Inferior parietal cortex (tissue), 1 donor: ENCODE measurements around the gene LRBA.

Experiments used
- DNase-seq: peaks from one replicate; pipeline ENCODE4 v3.0.0-alpha.2; 2016; ENCODE audit errors: extremely low spot score

Gene LRBA

DNA sequence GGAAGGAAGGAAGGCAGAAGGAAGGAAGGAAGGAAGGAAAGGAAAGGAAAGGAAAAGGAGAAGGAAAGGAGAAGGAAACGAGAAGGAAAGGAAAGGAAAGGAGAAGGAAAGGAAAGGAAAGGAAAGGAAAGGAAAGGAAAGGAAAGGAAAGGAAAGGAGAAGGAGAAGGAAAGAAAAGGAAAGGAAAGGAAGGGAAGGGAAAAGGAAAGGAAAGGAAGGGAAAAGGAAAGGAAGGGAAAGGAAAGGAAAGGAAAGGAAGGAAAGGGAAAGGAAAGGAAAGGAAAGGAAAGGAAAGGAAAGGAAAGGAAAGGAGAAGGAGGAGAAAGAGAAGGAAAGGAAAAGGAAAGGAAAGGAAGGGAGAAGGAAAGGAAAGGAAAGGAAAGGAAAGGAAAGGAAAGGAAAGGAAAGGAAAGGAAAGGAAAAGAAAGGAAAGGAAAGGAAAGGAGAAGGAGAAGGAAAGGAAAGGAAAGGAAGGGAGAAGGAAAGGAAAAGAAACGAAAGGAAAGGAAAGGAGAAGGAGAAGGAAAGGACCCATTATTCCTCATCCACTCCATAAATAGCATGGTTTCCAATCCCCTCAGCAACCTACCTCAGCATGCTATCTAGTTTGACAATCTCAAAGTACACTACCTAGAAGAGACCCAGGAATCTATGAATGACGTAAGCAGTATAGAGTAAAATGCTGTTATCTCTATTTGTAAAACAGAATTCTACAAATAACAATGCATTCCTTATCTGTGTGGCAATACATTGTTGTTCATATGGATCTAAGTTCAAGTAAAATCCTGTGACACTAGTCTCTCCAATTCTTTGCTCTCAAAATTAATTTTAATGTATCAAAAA lies 209.7 kb downstream of the LRBA start:
- no peak for DNase-seq

GRCh38 chr4:150801833-150802232 lies 213.3 kb downstream of the LRBA start:
- no peak for DNase-seq

DNA sequence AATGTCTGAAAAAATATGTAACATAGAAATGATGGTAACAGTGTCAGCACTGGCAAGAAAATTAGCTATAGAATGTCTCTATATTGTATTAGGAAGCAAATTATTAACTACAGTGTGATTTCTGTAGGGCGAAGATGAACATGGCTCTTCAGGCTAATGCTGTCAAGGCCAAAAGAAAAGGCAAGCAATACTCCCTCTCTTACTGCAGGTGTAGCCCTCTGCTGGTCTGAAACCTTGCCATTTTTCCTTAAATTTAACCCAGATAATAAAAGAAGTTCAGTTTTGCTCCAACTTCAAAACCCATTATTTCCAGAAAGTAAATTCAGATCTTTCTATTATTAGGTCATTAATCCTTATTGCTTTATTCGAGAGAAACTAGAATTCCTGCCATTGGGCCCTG lies 215.9 kb downstream of the LRBA start:
- no peak for DNase-seq

GRCh38 chr4:150794706-150795105 lies 220.4 kb downstream of the LRBA start:
- DNase-seq: no peak

- DNase-seq: no peak
Measured at GRCh38 chr4:150789864-150790263, 225.2 kb downstream of the LRBA start.

- DNase-seq: no peak
Measured at GRCh38 chr4:150784939-150785338, 230.1 kb downstream of the LRBA start.

- DNase-seq: no peak
Measured at GRCh38 chr4:150784305-150784704, 230.8 kb downstream of the LRBA start.

- DNase-seq: no peak
Measured at GRCh38 chr4:150782921-150783320, 232.2 kb downstream of the LRBA start.

- DNase-seq: no peak
Measured at GRCh38 chr4:150782311-150782710, 232.8 kb downstream of the LRBA start.

- DNase-seq: no peak
Measured at GRCh38 chr4:150781191-150781590, 233.9 kb downstream of the LRBA start.

- no peak for DNase-seq
Measured at GRCh38 chr4:150779707-150780106, 235.4 kb downstream of the LRBA start.

DNA sequence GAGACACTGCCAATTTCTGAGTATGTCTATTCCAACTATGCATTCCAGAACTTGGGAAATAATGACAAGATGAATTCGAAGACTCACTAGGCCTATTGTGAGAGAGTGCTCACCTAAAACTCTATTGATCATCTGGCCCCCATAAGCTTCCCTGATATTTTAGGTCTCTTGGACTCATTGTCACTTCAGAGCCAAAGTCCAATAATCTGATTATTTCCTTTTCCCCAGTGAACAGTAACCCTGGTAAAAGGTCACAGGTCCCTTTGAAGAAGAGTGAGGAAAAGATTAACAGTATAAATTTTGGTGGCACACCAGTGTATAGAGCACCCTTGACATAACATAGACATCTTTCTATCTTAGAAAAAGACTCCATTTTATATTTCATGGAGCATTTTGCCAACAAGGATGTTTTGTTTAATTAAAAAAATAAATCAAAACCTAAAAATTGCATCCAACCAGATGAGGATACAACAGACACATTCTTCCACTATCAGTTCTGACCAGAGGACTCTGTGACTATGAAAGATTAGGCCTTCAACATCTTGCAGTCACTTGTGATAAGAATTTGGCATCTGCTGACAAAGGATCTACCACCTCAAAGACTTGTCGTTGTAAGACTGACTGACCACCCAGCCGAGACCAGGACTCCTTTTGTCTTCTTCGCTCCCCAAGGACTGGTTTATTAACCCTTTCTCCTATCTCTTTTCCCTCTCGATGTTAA lies 241.2 kb downstream of the LRBA start:
- DNase-seq: no peak

GRCh38 chr4:150773032-150773431 lies 242.1 kb downstream of the LRBA start:
- DNase-seq: no peak

GRCh38 chr4:150771382-150771781 lies 243.7 kb downstream of the LRBA start:
- no peak for DNase-seq

DNA sequence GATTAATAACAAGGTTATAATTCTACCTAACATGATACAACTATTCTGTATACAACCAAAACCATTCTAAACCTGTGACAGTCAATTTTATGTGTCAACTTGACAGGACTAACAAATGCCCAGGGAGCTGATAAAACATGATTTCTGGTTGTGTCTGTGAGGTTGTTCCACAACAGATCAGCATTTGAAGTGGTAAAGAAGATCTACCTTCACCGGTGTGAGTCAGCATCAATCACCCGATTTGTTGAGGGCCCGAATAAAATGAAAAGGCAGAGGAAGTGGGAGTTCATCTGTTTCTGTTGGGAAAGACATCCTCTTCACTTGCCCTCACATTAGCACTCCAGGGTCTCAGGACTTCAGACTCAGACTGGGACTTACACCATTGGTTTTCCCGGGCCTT lies 245.2 kb downstream of the LRBA start:
- no peak for DNase-seq

DNA sequence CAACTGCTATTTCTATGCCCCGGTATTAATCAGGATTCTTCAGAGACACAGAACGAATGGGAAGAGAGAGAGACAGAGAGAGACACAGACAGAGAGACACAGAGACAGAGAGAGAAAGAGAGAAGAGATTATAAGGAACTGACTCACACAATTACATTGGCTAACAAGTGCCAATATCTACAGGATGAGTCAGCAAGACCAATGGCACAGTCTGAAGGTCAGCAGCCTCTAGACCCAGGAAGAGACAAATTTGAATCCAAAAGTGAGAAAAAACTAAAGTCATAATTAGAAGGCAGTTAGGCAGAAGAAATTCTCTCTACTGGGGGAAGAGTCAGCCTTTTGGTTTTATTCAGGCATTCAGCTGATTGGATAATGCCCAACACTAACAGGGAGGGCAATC lies 245.8 kb downstream of the LRBA start:
- no peak for DNase-seq

DNA sequence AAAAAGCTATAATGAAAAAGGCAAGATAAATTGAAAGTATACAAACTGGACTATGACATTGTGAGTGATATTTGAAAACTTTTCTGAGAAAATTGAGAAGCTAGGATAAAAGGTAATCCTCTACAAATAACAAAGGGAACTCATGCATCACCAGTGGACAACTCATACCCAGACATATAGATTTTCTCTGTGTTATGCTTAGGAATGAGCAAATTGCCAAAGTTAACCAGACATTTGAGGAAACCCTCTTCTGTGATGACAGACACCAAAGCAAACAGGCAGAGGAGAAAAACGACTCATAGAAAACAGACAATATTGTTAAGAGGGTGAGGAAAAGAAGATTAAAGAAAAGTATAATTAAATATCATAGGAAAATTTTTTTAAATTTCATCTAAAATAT lies 246.6 kb downstream of the LRBA start:
- no peak for DNase-seq

DNA sequence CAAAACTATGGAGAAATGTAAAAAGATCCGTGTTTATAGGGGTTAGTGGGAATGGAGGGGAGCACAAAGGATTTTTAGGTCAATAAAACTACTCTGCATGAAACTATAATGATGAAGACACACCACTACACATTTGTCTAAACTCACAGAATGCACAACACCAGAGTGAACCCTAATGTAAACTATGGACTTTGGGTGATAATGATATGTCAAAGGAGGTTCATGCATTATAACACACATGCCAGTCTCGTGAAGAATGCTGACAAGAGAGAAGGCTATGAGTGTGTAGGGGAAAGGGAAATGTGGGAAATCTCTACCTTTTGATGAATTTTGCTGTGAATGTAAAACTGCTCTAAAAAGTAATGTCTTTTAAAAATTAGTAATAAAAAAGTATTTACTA lies 249.9 kb downstream of the LRBA start:
- DNase-seq: no peak

DNA sequence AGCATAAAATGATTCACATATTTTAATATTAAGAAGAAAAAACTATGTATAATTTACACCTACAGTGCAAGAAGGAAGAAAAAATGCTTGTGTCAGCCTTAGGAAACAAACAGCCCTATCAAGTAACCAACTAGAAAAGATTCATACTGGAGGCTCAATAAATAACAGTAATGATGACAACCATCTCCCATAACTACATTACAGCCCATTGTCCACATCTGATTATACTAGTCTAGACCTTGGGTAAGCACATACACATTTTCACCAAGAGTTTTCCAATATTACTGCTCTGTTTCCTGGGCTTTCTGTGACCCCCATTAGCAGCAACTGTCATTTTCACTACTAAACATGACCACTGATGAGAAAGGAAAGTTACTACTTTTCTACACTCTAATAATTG lies 263.4 kb downstream of the LRBA start:
- no peak for DNase-seq

GRCh38 chr4:150750824-150751223 lies 264.3 kb downstream of the LRBA start:
- no peak for DNase-seq

DNA sequence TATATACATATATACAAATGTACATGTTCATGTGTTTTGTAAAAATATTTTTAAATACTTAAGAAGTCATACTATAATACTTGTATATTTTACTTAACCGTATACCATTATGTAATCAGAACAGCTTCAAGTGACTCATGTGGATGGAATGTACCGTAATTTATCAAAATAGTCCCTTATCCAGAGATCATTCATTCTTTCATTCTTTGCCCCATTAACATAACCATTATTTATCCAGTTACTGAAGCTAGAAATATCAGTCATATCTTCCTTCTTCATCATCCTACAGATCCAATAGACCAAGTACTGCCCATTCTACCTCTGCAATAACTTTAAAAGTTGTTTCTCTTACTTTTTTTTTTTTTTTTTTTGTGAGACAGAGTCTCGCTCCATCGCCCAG lies 268.9 kb downstream of the LRBA start:
- DNase-seq: no peak

GRCh38 chr4:150744570-150744969 lies 270.5 kb downstream of the LRBA start:
- no peak for DNase-seq
